HG03103 (cell line): ENCODE measurements around the gene NXPH3.

Experiments
- ATAC-seq: cut with Tn5 transposase; IDR thresholded peaks from one replicate; pipeline ENCODE4 v1.9.1; 2021; ENCODE audit warnings: low read depth; ENCODE audit not compliant: unreplicated experiment

NXPH3 gene

DNA sequence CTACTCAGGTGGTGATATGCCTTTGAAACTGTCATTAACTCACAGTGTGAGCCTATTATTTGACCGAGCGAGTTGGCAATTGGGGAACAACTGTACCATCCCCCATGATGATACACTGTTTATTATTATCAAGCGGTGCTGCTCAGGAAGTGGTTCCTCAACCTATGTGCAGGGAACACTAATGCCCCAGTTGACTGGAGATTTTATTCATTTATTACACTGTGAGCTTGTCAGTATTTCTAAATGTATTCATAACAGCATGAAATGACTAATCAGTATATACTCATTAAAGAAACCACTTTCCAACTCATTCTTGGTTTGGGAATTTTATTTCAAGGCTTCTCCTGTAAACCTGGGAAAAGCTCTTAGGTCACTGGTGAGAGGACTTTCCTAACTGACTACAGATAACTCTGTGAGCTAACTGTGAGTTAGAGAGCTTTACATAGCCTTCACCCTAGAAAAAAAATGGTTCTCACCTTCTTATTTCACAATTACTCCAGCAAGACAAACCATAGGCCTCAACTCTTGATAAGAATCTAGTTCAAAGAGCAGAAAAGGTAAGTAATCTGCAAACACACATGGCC, 42.4 kb downstream of the NXPH3 start:
- ATAC-seq, result no peak

- ATAC-seq, result no peak
Measured at GRCh38 chr17:49621420-49621819, 45.7 kb downstream of the NXPH3 start.

- ATAC-seq, result no peak
Measured at GRCh38 chr17:49621946-49622529, 46.4 kb downstream of the NXPH3 start.

- no peak for ATAC-seq
Measured at GRCh38 chr17:49624896-49625295, 49.2 kb downstream of the NXPH3 start.

DNA sequence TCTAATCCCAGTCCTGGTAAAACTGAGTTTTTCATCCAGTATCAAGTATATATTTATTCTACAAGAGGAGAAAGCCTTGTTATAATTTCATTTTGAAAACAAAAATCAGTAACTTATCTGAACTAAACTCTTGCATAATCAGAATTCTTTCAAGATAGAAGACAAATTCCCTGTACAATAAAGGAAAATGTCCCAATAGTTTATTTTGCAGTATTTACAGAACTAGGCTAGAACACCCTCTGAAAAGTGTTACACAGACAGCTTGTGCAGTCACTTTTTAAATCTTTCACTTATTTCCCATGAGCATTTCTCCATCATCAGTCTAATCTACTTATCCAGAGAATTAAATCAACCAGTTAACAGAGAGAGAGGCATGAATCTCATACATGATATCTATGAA, 53.8 kb downstream of the NXPH3 start:
- no peak for ATAC-seq

DNA sequence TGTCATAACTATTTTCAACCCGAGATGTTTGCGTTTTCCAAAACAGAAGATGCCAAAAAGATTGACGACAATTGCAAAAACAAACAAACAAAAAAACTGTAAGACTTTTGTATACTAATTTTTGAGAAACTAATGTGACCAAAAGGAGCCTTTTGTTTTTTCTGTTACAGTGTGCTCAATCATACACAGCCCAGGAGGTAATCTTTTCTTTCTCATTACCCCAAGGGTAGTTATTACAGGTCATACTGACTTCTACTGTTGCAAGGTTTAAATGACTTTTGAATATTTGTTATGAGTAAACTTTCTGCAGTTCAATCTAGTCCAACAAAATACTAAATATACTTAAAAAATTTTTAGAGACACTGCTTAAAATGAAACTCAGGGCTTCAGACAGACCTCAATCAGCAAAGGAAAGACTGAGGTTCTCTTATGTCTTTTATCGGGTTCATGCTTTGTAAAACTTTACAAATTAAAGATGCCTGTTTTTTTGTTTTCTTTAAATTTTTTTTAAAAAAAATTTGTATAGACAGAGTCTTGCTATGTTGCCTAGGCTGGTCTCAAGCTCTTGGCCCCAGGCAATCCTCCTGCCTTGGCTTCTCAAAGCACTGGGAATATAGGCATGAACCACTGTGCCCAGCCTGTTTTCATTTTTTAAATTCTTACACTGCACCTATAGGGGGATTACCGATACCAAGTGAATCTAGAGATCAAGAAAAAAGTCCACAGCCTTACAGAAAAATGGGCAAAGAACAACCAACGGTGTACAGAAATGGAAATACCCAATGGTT, 54.6 kb downstream of the NXPH3 start:
- ATAC-seq, result no peak

GRCh38 chr17:49631496-49631895, 55.8 kb downstream of the NXPH3 start:
- ATAC-seq, result no peak
